Gastrocnemius medialis (tissue), 4 donors: Measurements from ENCODE around the gene CEACAM19. TPM values are rescaled to one million over a fixed set of nuclear protein-coding genes. Genes with fewer than 3 reads are reported as not detected.
"Not testable (repeated sequence)": the region's sequence is repeated elsewhere in the genome, so short reads cannot be mapped to it uniquely, and the experiment has no call there.

ENCODE experiments used
- ATAC-seq, 2 donors: fragments of 150-250 bp; one replicate each; pipeline ENCODE4 v1.9.1; 2016
- DNase-seq, 2 donors: peaks; one replicate each; pipeline ENCODE4 v3.0.0-alpha.2; 2019
- H3K27ac ChIP-seq, 4 donors: fragments of 200-600 bp; sonication (generic); 1 replicate in 1 of 4; 2 replicates in 3 of 4; pipeline ENCODE4 v1.5.1; 2016 to 2018; ENCODE audit warnings: mild to moderate bottlenecking in 2 of 4, moderate library complexity in 1 of 4
- H3K27me3 ChIP-seq, 3 donors: fragments of 200-600 bp; sonication (generic) in 2 of 3; 1 replicate in 1 of 3; 2 replicates in 2 of 3; pipeline versions ENCODE4 v1.5.1 to v1.6.0; 2016 to 2019; ENCODE audit warnings: mild to moderate bottlenecking in 1 of 3, moderate library complexity in 1 of 3
- H3K36me3 ChIP-seq, 2 donors: fragments of 200-600 bp; sonication (generic) in 1 of 2; one replicate each; pipeline ENCODE4 v1.5.1; 2017 to 2018
- H3K4me1 ChIP-seq, 2 donors: fragments of 200-600 bp; sonication (generic) in 1 of 2; one replicate each; pipeline ENCODE4 v1.5.1; 2016 to 2017; ENCODE audit warnings: mild to moderate bottlenecking in 2 of 2
- H3K4me3 ChIP-seq, 4 donors: fragments of 200-600 bp; sonication (generic) in 3 of 4; 1 replicate in 1 of 4; 2 replicates in 3 of 4; pipeline ENCODE4 v1.5.1; 2016 to 2019; ENCODE audit warnings: mild to moderate bottlenecking in 2 of 4
- H3K9me3 ChIP-seq, 3 donors: fragments of 200-600 bp; sonication (generic) in 2 of 3; 1 replicate in 1 of 3; 2 replicates in 2 of 3; pipeline ENCODE4 v1.5.1; 2016 to 2019
- POLR2A ChIP-seq, 2 donors: fragments of 450-650 bp; IDR thresholded peaks; one replicate each; pipeline ENCODE4 v1.6.1; 2017; ENCODE audit warnings: antibody characterized with exemption in 2 of 2, mild to moderate bottlenecking in 2 of 2, moderate library complexity in 2 of 2
- in situ Hi-C, 4 donors: fragments of 200-750 bp; cut with MboI; loops; one replicate each; pipeline versions ENCODE4 v1.15.0 to v1.8.0; 2017; ENCODE audit warnings: low sequenced_read_pairs in 4 of 4
- intact Hi-C: fragments of 100-400 bp; cut with DNase I; formaldehyde crosslinking; loops from one replicate; pipeline ENCODE4 v1.15.1; 2023; ENCODE audit warnings: low total_unique reads
- total RNA-seq, 4 donors: library from RNA; depleted of rRNA; stranded (reverse); fragments of >200 nt; gene quantifications; one replicate each; pipeline versions ENCODE4 v1.1.0 to v1.2.3, GENCODE V29; 2016
- TF ChIP-seq, protein P1 (sequence below), 5 experiments: fragments of 450-650 bp in 3 of 5; fragments of 200-600 bp in 2 of 5; sonication (generic) in 2 of 5; IDR thresholded peaks in 4 of 5; conservative IDR thresholded peaks in 1 of 5; 1 replicate in 4 of 5; 2 replicates in 1 of 5; pipeline ENCODE4 v1.5.1; 2016 to 2019; ENCODE audit warnings: antibody characterized with exemption in 5 of 5, mild to moderate bottlenecking in 3 of 5, moderate library complexity in 3 of 5

CEACAM19 gene, protein sequence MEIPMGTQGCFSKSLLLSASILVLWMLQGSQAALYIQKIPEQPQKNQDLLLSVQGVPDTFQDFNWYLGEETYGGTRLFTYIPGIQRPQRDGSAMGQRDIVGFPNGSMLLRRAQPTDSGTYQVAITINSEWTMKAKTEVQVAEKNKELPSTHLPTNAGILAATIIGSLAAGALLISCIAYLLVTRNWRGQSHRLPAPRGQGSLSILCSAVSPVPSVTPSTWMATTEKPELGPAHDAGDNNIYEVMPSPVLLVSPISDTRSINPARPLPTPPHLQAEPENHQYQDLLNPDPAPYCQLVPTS
- 1 to 10 TPM; 2.0 to 8.5 (median 3.7) TPM for total RNA-seq

- no peaks in the 10 kb centered on the region for H3K9me3 ChIP-seq
- peaks cover 0 to 18% of the 10 kb centered on the region in 2 donors for H3K36me3 ChIP-seq
- ATAC-seq (no peak), DNase-seq (no peak)
- no peaks in the 10 kb centered on the region for H3K4me1 ChIP-seq
- no peak within 1 kb of the TSS for H3K27ac ChIP-seq
- no peaks in the 10 kb centered on the region for H3K27me3 ChIP-seq
- in situ Hi-C loops, result no loop called here
- H3K4me3 ChIP-seq, result no peak within 1 kb of the TSS
- intact Hi-C loops, result no loop called here
- no peak for TF ChIP-seq POLR2A (IDR thresholded peaks at IDR 0.05)
- TF ChIP-seq, protein P1, sequence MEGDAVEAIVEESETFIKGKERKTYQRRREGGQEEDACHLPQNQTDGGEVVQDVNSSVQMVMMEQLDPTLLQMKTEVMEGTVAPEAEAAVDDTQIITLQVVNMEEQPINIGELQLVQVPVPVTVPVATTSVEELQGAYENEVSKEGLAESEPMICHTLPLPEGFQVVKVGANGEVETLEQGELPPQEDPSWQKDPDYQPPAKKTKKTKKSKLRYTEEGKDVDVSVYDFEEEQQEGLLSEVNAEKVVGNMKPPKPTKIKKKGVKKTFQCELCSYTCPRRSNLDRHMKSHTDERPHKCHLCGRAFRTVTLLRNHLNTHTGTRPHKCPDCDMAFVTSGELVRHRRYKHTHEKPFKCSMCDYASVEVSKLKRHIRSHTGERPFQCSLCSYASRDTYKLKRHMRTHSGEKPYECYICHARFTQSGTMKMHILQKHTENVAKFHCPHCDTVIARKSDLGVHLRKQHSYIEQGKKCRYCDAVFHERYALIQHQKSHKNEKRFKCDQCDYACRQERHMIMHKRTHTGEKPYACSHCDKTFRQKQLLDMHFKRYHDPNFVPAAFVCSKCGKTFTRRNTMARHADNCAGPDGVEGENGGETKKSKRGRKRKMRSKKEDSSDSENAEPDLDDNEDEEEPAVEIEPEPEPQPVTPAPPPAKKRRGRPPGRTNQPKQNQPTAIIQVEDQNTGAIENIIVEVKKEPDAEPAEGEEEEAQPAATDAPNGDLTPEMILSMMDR (IDR thresholded peaks at IDR 0.05 in 4 of 5, conservative IDR thresholded peaks at IDR 0.05 in 1 of 5), result no peak
Measured at GRCh38 chr19:44671400-44671799, at the start of gene CEACAM19. Gene CEACAM19 (plus strand): TSS chr19:44671482. CDS start chr19:44671932, 450 bp downstream.

- in situ Hi-C loops (no loop called here), intact Hi-C loops (no loop called here)
- DNase-seq (peak in 1 of 2 donors; percentile 23), ATAC-seq (no peak)
- Histone ChIP-seq H3K9me3 (no peaks in the 10 kb centered on the region), H3K4me3 (no peak overlapping the region), H3K27me3 (no peaks in the 10 kb centered on the region), H3K27ac (no peak overlapping the region), H3K36me3 (no peaks in the 10 kb centered on the region), H3K4me1 (no peaks in the 10 kb centered on the region)
- TF ChIP-seq, protein P1 (IDR thresholded peaks at IDR 0.05 in 4 of 5, conservative IDR thresholded peaks at IDR 0.05 in 1 of 5), result no peak
- no peak for TF ChIP-seq POLR2A (IDR thresholded peaks at IDR 0.05)
Measured at GRCh38 chr19:44623080-44623479, 48.2 kb upstream of the CEACAM19 start.

- intact Hi-C loops (no loop called here), in situ Hi-C loops (no loop called here)
- TF ChIP-seq, protein P1 (IDR thresholded peaks at IDR 0.05 in 4 of 5, conservative IDR thresholded peaks at IDR 0.05 in 1 of 5), result no peak
- TF ChIP-seq POLR2A (IDR thresholded peaks at IDR 0.05), result no peak
- no peak overlapping the region for H3K27ac ChIP-seq
- no peaks in the 10 kb centered on the region for H3K9me3 ChIP-seq
- ATAC-seq, result no peak
- H3K4me1 ChIP-seq, result no peaks in the 10 kb centered on the region
- H3K36me3 ChIP-seq, result no peaks in the 10 kb centered on the region
- DNase-seq, result no peak
- H3K4me3 ChIP-seq, result no peak overlapping the region
- no peaks in the 10 kb centered on the region for H3K27me3 ChIP-seq
Measured at GRCh38 chr19:44623626-44624025, 47.7 kb upstream of the CEACAM19 start.

GRCh38 chr19:44624840-44625354 lies 46.4 kb upstream of the CEACAM19 start:
- intact Hi-C loops, result no loop called here
- in situ Hi-C loops, result no loop called here

GRCh38 chr19:44625637-44626036 lies 45.6 kb upstream of the CEACAM19 start:
- H3K9me3 ChIP-seq, H3K27me3 ChIP-seq, in situ Hi-C loops, H3K36me3 ChIP-seq, DNase-seq, H3K4me3 ChIP-seq, ATAC-seq, intact Hi-C loops, H3K4me1 ChIP-seq, H3K27ac ChIP-seq: not testable (repeated sequence)

More at GRCh38 chr19:44624840-44625354, 46.4 kb upstream of the CEACAM19 start:
- Histone ChIP-seq H3K27ac (no peak overlapping the region), H3K4me3 (no peak overlapping the region), H3K9me3 (no peaks in the 10 kb centered on the region), H3K27me3 (no peaks in the 10 kb centered on the region), H3K4me1 (no peaks in the 10 kb centered on the region), H3K36me3 (no peaks in the 10 kb centered on the region)
- ATAC-seq (no peak), DNase-seq (no peak)
- TF ChIP-seq, protein P1 (IDR thresholded peaks at IDR 0.05 in 4 of 5, conservative IDR thresholded peaks at IDR 0.05 in 1 of 5), result no peak
- TF ChIP-seq POLR2A (IDR thresholded peaks at IDR 0.05), result no peak
